SU-DHL-6 (cell line): Measurements from ENCODE around the gene PTGDS.

ENCODE experiments used
- H2AFZ ChIP-seq: fragments of 200-600 bp; sonication (generic); 2 replicates; pipeline ENCODE4 v1.6.1; 2014; ENCODE audit warnings: low read depth, mild to moderate bottlenecking, moderate library complexity, mixed read lengths, antibody characterized with exemption, low read length; ENCODE audit not compliant: severe bottlenecking
- H3F3A ChIP-seq: fragments of 200-600 bp; shearing (Covaris generic); 2 replicates; pipeline ENCODE4 v1.6.0; 2016; ENCODE audit warnings: antibody characterized with exemption, mild to moderate bottlenecking; ENCODE audit not compliant: insufficient read depth
- H3K27ac ChIP-seq: fragments of 200-600 bp; sonication (generic); 2 replicates; pipeline ENCODE4 v1.5.1; 2016; ENCODE audit warnings: low read depth, mild to moderate bottlenecking, low read length, moderate library complexity, mixed read lengths
- H3K27me3 ChIP-seq: fragments of 200-600 bp; sonication (generic), shearing (Covaris generic); 2 replicates; pipeline ENCODE4 v1.6.0; 2014; ENCODE audit warnings: mild to moderate bottlenecking, low read length
- H3K36me3 ChIP-seq: fragments of 200-600 bp; sonication (generic); 2 replicates; pipeline ENCODE4 v1.6.1; 2014; ENCODE audit warnings: mild to moderate bottlenecking, low read length, mixed read lengths
- H3K4me2 ChIP-seq: fragments of 300-600, 200-600 bp; shearing (Covaris generic), sonication (generic); 2 replicates; pipeline ENCODE4 v1.6.0; 2014; ENCODE audit warnings: low read length, low read depth, mild to moderate bottlenecking; ENCODE audit not compliant: poor library complexity, severe bottlenecking
- H3K4me3 ChIP-seq: fragments of 200-600 bp; sonication (generic); 2 replicates; pipeline ENCODE4 v1.5.1; 2014; ENCODE audit warnings: antibody characterized with exemption, low read length, mild to moderate bottlenecking, mixed read lengths; ENCODE audit not compliant: insufficient read depth, poor library complexity, severe bottlenecking
- H3K79me2 ChIP-seq: fragments of 200-600 bp; sonication (generic); 2 replicates; pipeline ENCODE4 v1.6.1; 2014; ENCODE audit warnings: mild to moderate bottlenecking, low read length, moderate library complexity; ENCODE audit not compliant: insufficient read depth
- H3K9ac ChIP-seq: fragments of 200-600 bp; sonication (generic); 2 replicates; pipeline ENCODE4 v1.7.0; 2014; ENCODE audit warnings: mild to moderate bottlenecking, low read length
- H3K9me2 ChIP-seq: fragments of 200-600 bp; sonication (generic); replicated peaks from 2 replicates; pipeline ENCODE4 v1.6.1; 2014; ENCODE audit warnings: low read length; ENCODE audit not compliant: insufficient read depth
- H3K9me3 ChIP-seq: fragments of 200-600 bp; sonication (generic); 2 replicates; pipeline ENCODE4 v1.6.1; 2014; ENCODE audit warnings: low read length, mixed read lengths; ENCODE audit not compliant: insufficient read depth
- H4K20me1 ChIP-seq: fragments of 200-600 bp; sonication (generic); 2 replicates; pipeline ENCODE4 v1.6.1; 2014; ENCODE audit warnings: low read depth, mild to moderate bottlenecking, antibody characterized with exemption, low read length, moderate library complexity, mixed read lengths
- EZH2phosphoT487 ChIP-seq: fragments of 200-600 bp; sonication (generic), shearing (Covaris generic); conservative IDR thresholded peaks from 2 replicates; pipeline ENCODE4 v1.6.1; 2018; ENCODE audit warnings: mild to moderate bottlenecking, antibody characterized with exemption, low read length, moderate library complexity, mixed read lengths
- TF ChIP-seq, protein P1 (sequence below): fragments of 200-600 bp; sonication (generic); IDR thresholded peaks from one replicate; pipeline ENCODE4 v1.5.1; 2017; ENCODE audit warnings: antibody characterized with exemption, mild to moderate bottlenecking, low read length, moderate library complexity; ENCODE audit not compliant: insufficient read depth, poor library complexity, severe bottlenecking

Gene PTGDS

GRCh38 chr9:137006116-137007003 is 29.1 kb downstream of the PTGDS start:
- Histone ChIP-seq H3K27ac (no peak overlapping the region), H3K36me3 (no peaks in the 10 kb centered on the region), H3K27me3 (no peaks in the 10 kb centered on the region), H3F3A (no peaks in the 10 kb centered on the region), H3K9me2 (no peaks in the 10 kb centered on the region), H4K20me1 (no peaks in the 10 kb centered on the region), H3K9ac (no peak overlapping the region), H2AFZ (no peak overlapping the region), H3K79me2 (no peaks in the 10 kb centered on the region), H3K4me2 (no peak overlapping the region), H3K4me3 (no peak overlapping the region), H3K9me3 (no peaks in the 10 kb centered on the region)
- TF ChIP-seq, protein P1, sequence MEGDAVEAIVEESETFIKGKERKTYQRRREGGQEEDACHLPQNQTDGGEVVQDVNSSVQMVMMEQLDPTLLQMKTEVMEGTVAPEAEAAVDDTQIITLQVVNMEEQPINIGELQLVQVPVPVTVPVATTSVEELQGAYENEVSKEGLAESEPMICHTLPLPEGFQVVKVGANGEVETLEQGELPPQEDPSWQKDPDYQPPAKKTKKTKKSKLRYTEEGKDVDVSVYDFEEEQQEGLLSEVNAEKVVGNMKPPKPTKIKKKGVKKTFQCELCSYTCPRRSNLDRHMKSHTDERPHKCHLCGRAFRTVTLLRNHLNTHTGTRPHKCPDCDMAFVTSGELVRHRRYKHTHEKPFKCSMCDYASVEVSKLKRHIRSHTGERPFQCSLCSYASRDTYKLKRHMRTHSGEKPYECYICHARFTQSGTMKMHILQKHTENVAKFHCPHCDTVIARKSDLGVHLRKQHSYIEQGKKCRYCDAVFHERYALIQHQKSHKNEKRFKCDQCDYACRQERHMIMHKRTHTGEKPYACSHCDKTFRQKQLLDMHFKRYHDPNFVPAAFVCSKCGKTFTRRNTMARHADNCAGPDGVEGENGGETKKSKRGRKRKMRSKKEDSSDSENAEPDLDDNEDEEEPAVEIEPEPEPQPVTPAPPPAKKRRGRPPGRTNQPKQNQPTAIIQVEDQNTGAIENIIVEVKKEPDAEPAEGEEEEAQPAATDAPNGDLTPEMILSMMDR: no peak
- no peak for TF ChIP-seq EZH2phosphoT487

DNA sequence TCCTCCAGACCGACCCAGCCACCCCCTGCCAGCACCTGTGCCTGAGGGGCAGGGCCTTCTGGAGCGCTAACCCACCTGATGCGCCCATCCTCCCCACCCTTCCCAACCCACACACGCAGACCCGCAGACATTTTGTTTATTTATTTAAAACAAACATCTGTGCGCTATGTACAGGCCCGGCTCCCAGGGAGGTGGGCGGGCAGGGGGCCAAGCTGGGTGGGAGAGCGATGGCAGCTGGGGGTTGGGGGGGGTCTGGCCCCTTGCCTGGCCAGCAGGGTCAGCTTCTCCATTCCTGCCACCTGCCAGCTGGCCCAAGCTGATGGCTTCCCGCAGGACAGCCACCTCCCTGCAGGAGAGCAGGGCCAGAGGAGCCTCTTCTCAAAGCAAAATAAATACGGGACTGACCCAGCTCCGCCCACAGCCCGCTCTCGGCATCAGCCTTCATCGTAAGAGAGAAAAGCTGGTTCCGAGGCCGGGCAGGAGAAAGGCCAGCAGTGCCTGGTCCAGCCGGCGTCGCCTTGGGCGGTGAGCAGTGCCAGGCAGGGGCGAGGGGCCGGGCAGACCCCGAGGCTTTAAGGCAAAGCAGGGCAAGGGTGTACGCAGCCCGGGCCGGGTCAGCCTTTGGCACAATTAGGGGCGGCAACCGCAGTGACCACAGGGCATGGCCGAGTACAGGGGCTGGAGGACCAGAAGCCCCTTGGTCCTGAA is 30.0 kb downstream of the PTGDS start:
- Histone ChIP-seq H3K9ac (no peak overlapping the region), H2AFZ (no peak overlapping the region), H3K4me2 (no peak overlapping the region), H3K79me2 (no peaks in the 10 kb centered on the region), H4K20me1 (no peaks in the 10 kb centered on the region), H3K27me3 (no peaks in the 10 kb centered on the region), H3K36me3 (no peaks in the 10 kb centered on the region), H3K9me3 (no peaks in the 10 kb centered on the region), H3K27ac (no peak overlapping the region), H3K4me3 (no peak overlapping the region), H3F3A (no peaks in the 10 kb centered on the region), H3K9me2 (no peaks in the 10 kb centered on the region)
- TF ChIP-seq, protein P1: no peak
- TF ChIP-seq EZH2phosphoT487: no peak

- H3K4me2 ChIP-seq: no peak overlapping the region
- no peaks in the 10 kb centered on the region for H3K36me3 ChIP-seq
These were observed 30.5 kb downstream of the PTGDS start for GRCh38 chr9:137007816-137008270.

More at GRCh38 chr9:137007816-137008270, 30.5 kb downstream of the PTGDS start:
- Histone ChIP-seq H3K79me2 (no peaks in the 10 kb centered on the region), H3K27ac (no peak overlapping the region), H3K4me3 (no peak overlapping the region), H4K20me1 (no peaks in the 10 kb centered on the region), H3K9ac (no peak overlapping the region), H2AFZ (no peak overlapping the region), H3K9me3 (no peaks in the 10 kb centered on the region), H3F3A (no peaks in the 10 kb centered on the region), H3K27me3 (no peaks in the 10 kb centered on the region), H3K9me2 (no peaks in the 10 kb centered on the region)
- TF ChIP-seq EZH2phosphoT487: no peak
- TF ChIP-seq, protein P1: no peak
